Subcutaneous adipose tissue (tissue), 4 donors: ENCODE data around the gene ZSWIM9. TPM values are rescaled to one million over a fixed set of nuclear protein-coding genes. Genes with fewer than 3 reads are reported as not detected.

ENCODE experiments used
- CTCF ChIP-seq: fragments of 450-650 bp; IDR thresholded peaks from one replicate; pipeline ENCODE4 v1.5.1; 2016; ENCODE audit warnings: low read depth, mild to moderate bottlenecking, control low read depth, antibody characterized with exemption, moderate library complexity
- total RNA-seq, 4 donors: library from RNA; depleted of rRNA; stranded (reverse); fragments of >200 nt; gene quantifications; one replicate each; pipeline ENCODE4 v1.1.0, GENCODE V29; 2016

Gene ZSWIM9
- total RNA-seq, 4 donors from 2014 or later = 1.9 to 8.1 (median 3.0) TPM

GRCh38 chr19:48196933-48197665, 26.6 kb downstream of the ZSWIM9 start:
- no peak for TF ChIP-seq CTCF

GRCh38 chr19:48203222-48203793, 32.8 kb downstream of the ZSWIM9 start:
- no peak for TF ChIP-seq CTCF

GRCh38 chr19:48203794-48204628, 33.5 kb downstream of the ZSWIM9 start:
- TF ChIP-seq CTCF = no peak

GRCh38 chr19:48206397-48207093, 36.1 kb downstream of the ZSWIM9 start:
- TF ChIP-seq CTCF = no peak

- no peak for TF ChIP-seq CTCF
Observed at GRCh38 chr19:48210005-48210404, 39.5 kb downstream of the ZSWIM9 start.

- TF ChIP-seq CTCF = no peak
Observed at GRCh38 chr19:48213959-48214358, 43.5 kb downstream of the ZSWIM9 start.

GRCh38 chr19:48216933-48217332, 46.5 kb downstream of the ZSWIM9 start:
- no peak for TF ChIP-seq CTCF
